Esophagus squamous epithelium (tissue), 5 donors: ENCODE results near the gene IL16. TPM values are rescaled to one million over a fixed set of nuclear protein-coding genes. Genes with fewer than 3 reads are reported as not detected.

Source experiments
- DNase-seq: peaks from one replicate; lab custom pipeline; 2025; lab: John Stamatoyannopoulos, UW
- H3K27ac ChIP-seq, 4 donors: fragments of 200-600 bp; sonication (generic); one replicate each; pipeline ENCODE4 v1.5.1; 2016 to 2019; ENCODE audit warnings: mild to moderate bottlenecking in 1 of 4
- H3K27me3 ChIP-seq, 4 donors: fragments of 200-600 bp; sonication (generic); 1 replicate in 3 of 4; 2 replicates in 1 of 4; pipeline versions ENCODE4 v1.5.1 to v1.6.0; 2017 to 2021; ENCODE audit warnings: antibody characterized with exemption in 1 of 4
- H3K36me3 ChIP-seq, 3 donors: fragments of 200-600 bp; sonication (generic); one replicate each; pipeline ENCODE4 v1.5.1; 2016 to 2019
- H3K4me1 ChIP-seq, 3 donors: fragments of 200-600 bp; sonication (generic); one replicate each; pipeline ENCODE4 v1.5.1; 2017 to 2019
- H3K4me3 ChIP-seq, 4 donors: fragments of 200-600 bp; sonication (generic); 1 replicate in 3 of 4; 2 replicates in 1 of 4; pipeline ENCODE4 v1.5.1; 2016 to 2019; ENCODE audit warnings: mild to moderate bottlenecking in 2 of 4, moderate library complexity in 1 of 4
- H3K9me3 ChIP-seq, 3 donors: fragments of 200-600 bp; sonication (generic); one replicate each; pipeline ENCODE4 v1.5.1; 2016 to 2019
- POLR2A ChIP-seq, 4 donors: fragments of 450-650 bp; IDR thresholded peaks; one replicate each; pipeline ENCODE4 v1.6.1; 2017; ENCODE audit warnings: antibody characterized with exemption in 4 of 4, mild to moderate bottlenecking in 4 of 4, moderate library complexity in 3 of 4
- WGBS, 2 donors: methylation state at CpG; one replicate each; pipeline ENCODE4 v1.1.5; 2018; 5-methylcytosine and 5-hydroxymethylcytosine counted together
- intact Hi-C: fragments of 100-400 bp; cut with DNase I; formaldehyde crosslinking; loops from one replicate; pipeline ENCODE4 v1.15.0; 2022
- total RNA-seq, 4 donors: library from RNA; depleted of rRNA; stranded (reverse); fragments of >200 nt; gene quantifications; one replicate each; pipeline ENCODE4 v1.1.0, GENCODE V29; 2016
- TF ChIP-seq, protein P1 (sequence below), 6 experiments: fragments of 450-650 bp in 4 of 6; fragments of 200-600 bp in 2 of 6; sonication (generic) in 2 of 6; IDR thresholded peaks; one replicate each; pipeline ENCODE4 v1.5.1; 2016 to 2019; ENCODE audit warnings: antibody characterized with exemption in 6 of 6, mild to moderate bottlenecking in 4 of 6, moderate library complexity in 4 of 6
- donor health status: DM: yes; HTN: yes; CAD: no.

IL16 gene
- total RNA-seq, 4 donors from 2014 or later, result 2.3 to 20.0 (median 4.6) TPM

- Histone ChIP-seq H3K9me3 (no peaks in the 10 kb centered on the region), H3K36me3 (peaks cover 0 to 31% (median 0%) of the 10 kb centered on the region in 3 donors), H3K4me1 (peaks cover 0 to 71% (median 23%) of the 10 kb centered on the region in 3 donors), H3K27me3 (no peaks in the 10 kb centered on the region), H3K27ac (peak overlapping the region; percentile 25 to 85 (median 75)), H3K4me3 (peak overlapping the region; percentile 13 to 58 (median 37))
- 35% methylated on average over 3 of the region's 3 CpGs for WGBS, 2 donors
- no peak for DNase-seq
- intact Hi-C loops, result no loop called here
- TF ChIP-seq, protein P1, sequence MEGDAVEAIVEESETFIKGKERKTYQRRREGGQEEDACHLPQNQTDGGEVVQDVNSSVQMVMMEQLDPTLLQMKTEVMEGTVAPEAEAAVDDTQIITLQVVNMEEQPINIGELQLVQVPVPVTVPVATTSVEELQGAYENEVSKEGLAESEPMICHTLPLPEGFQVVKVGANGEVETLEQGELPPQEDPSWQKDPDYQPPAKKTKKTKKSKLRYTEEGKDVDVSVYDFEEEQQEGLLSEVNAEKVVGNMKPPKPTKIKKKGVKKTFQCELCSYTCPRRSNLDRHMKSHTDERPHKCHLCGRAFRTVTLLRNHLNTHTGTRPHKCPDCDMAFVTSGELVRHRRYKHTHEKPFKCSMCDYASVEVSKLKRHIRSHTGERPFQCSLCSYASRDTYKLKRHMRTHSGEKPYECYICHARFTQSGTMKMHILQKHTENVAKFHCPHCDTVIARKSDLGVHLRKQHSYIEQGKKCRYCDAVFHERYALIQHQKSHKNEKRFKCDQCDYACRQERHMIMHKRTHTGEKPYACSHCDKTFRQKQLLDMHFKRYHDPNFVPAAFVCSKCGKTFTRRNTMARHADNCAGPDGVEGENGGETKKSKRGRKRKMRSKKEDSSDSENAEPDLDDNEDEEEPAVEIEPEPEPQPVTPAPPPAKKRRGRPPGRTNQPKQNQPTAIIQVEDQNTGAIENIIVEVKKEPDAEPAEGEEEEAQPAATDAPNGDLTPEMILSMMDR (IDR thresholded peaks at IDR 0.05), result no peak
- no peak for TF ChIP-seq POLR2A (IDR thresholded peaks at IDR 0.05)
These were observed 100.5 kb downstream of the IL16 start for GRCh38 chr15:81297147-81297572.

DNA sequence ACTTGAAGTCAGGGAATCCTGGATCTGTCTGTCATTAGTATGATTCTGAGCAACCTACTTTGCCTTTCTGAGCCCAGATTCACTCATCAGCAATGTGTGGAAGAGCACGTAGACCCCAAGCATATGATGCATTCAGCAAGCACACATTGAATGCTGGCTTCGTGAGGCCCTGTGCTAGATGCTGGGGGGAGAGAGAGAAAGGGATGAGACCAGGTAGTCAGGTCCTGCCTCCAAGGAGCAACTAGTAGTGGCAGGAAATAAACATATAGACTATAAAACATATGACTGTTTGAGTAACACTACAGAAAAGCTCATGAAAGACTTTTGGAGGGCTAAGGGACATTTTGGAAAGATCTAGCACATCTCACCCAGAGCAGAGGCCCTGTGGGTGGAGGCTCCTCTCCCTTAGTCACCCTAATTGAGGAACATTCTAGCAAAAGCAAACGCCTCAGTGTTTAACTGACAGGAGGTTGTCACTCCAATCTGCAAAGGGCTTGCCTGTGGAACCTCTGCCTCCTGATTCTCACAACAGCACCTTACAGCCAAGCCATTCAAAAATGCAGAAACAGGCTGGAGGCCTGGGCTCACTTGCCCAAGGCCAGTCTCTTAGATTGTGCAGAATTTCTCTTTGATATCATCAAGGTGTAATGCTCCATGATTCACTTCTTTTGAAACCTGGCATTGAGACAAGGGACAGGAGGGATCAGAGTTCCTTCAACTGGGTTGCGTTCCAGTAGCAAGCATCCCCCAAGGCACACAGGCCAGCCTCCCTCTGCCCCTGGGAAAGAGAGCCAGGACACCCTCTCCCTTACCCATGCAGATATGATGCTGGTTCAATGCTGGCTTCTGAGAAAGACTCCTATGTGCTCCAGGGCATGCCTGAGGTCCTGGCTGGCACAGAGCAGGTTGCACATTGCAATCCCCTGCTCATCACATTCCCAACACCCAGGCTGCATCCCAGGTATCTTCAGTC, 101.2 kb downstream of the IL16 start:
- H3K36me3 ChIP-seq, result peaks cover 0 to 32% (median 0%) of the 10 kb centered on the region in 3 donors
- H3K27ac ChIP-seq, result peak overlapping the region; percentile 25 to 85 (median 75)
- intact Hi-C loops, result no loop called here
- no peaks in the 10 kb centered on the region for H3K27me3 ChIP-seq
- WGBS, 2 donors, result 54 to 64% methylated on average over 3 of the region's 4 CpGs
- TF ChIP-seq POLR2A (IDR thresholded peaks at IDR 0.05), result no peak
- TF ChIP-seq, protein P1 (IDR thresholded peaks at IDR 0.05), result no peak
- H3K9me3 ChIP-seq, result no peaks in the 10 kb centered on the region
- peaks cover 0 to 79% (median 23%) of the 10 kb centered on the region in 3 donors for H3K4me1 ChIP-seq
- DNase-seq, result no peak
- peak overlapping the region; percentile 13 to 58 (median 37) for H3K4me3 ChIP-seq

GRCh38 chr15:81298611-81299010, 101.9 kb downstream of the IL16 start:
- 62 to 63% methylated on average over 5 of the region's 6 CpGs for WGBS, 2 donors
- Histone ChIP-seq H3K27me3 (no peaks in the 10 kb centered on the region), H3K4me1 (peaks cover 6 to 83% (median 30%) of the 10 kb centered on the region in 3 donors), H3K27ac (peak overlapping the region in 3 of 4 donors; percentile 52 to 80 (median 70)), H3K9me3 (no peaks in the 10 kb centered on the region), H3K36me3 (peaks cover 0 to 36% (median 0%) of the 10 kb centered on the region in 3 donors), H3K4me3 (peak overlapping the region in 3 of 4 donors; percentile 31 to 58 (median 43))
- DNase-seq, result no peak
- intact Hi-C loops, result no loop called here
- TF ChIP-seq, protein P1 (IDR thresholded peaks at IDR 0.05), result no peak
- TF ChIP-seq POLR2A (IDR thresholded peaks at IDR 0.05), result no peak

- no peak for DNase-seq
- intact Hi-C loops, result no loop called here
- WGBS, 2 donors, result 70 to 93% methylated on average over 2 to 3 of the region's 3 CpGs
- H3K4me3 ChIP-seq, result peak overlapping the region in 2 of 4 donors; percentile 43 to 58
- H3K27me3 ChIP-seq, result no peaks in the 10 kb centered on the region
- TF ChIP-seq POLR2A (IDR thresholded peaks at IDR 0.05), result no peak
- TF ChIP-seq, protein P1 (IDR thresholded peaks at IDR 0.05), result no peak
- peak overlapping the region in 3 of 4 donors; percentile 8 to 80 (median 11) for H3K27ac ChIP-seq
- H3K4me1 ChIP-seq, result peaks cover 11 to 83% (median 36%) of the 10 kb centered on the region in 3 donors
- H3K36me3 ChIP-seq, result peaks cover 0 to 38% (median 0%) of the 10 kb centered on the region in 3 donors
- H3K9me3 ChIP-seq, result no peaks in the 10 kb centered on the region
These were observed 102.5 kb downstream of the IL16 start for GRCh38 chr15:81299156-81299555.
